HG02642 (cell line): ENCODE results near the gene ZNF254.
"Not testable (repeated sequence)": the region's sequence is repeated elsewhere in the genome, so short reads cannot be mapped to it uniquely, and the experiment has no call there.

Experiments used
- ATAC-seq: cut with Tn5 transposase; IDR thresholded peaks from one replicate; pipeline ENCODE4 v1.9.1; 2021; ENCODE audit warnings: mild to moderate bottlenecking; ENCODE audit not compliant: unreplicated experiment, poor library complexity

Gene ZNF254

GRCh38 chr19:24069905-24070657 is 16.9 kb upstream of the ZNF254 start:
- peak; percentile 50 for ATAC-seq

- no peak for ATAC-seq
Measured at GRCh38 chr19:24071078-24071477, 15.9 kb upstream of the ZNF254 start.

- ATAC-seq: no peak
Measured at GRCh38 chr19:24072720-24073119, 14.3 kb upstream of the ZNF254 start.

- ATAC-seq: no peak
Measured at GRCh38 chr19:24073807-24074206, 13.2 kb upstream of the ZNF254 start.

GRCh38 chr19:24074720-24075454 is 12.1 kb upstream of the ZNF254 start:
- ATAC-seq: no peak

- ATAC-seq: not testable (repeated sequence)
Measured at GRCh38 chr19:24075530-24075929, 11.5 kb upstream of the ZNF254 start.

GRCh38 chr19:24078680-24079079 is 8.3 kb upstream of the ZNF254 start:
- ATAC-seq: no peak

- no peak for ATAC-seq
Measured at GRCh38 chr19:24081056-24081455, 5.9 kb upstream of the ZNF254 start.

GRCh38 chr19:24098359-24098758 is 11.4 kb downstream of the ZNF254 start:
- ATAC-seq: no peak

- ATAC-seq: no peak
Measured at GRCh38 chr19:24099829-24100228, 12.8 kb downstream of the ZNF254 start.

- not testable (repeated sequence) for ATAC-seq
Measured at GRCh38 chr19:24100597-24100996, 13.6 kb downstream of the ZNF254 start.

GRCh38 chr19:24101459-24102115 is 14.6 kb downstream of the ZNF254 start:
- no peak for ATAC-seq

GRCh38 chr19:24127601-24128000 is 40.6 kb downstream of the ZNF254 start:
- no peak for ATAC-seq

- ATAC-seq: no peak
Measured at GRCh38 chr19:24140099-24140498, 53.1 kb downstream of the ZNF254 start.

GRCh38 chr19:24140591-24140990 is 53.6 kb downstream of the ZNF254 start:
- ATAC-seq: no peak

- ATAC-seq: no peak
Measured at GRCh38 chr19:24141612-24142011, 54.6 kb downstream of the ZNF254 start.

GRCh38 chr19:24142771-24143170 is 55.8 kb downstream of the ZNF254 start:
- no peak for ATAC-seq

- no peak for ATAC-seq
Measured at GRCh38 chr19:24159707-24160106, 72.7 kb downstream of the ZNF254 start.

- no peak for ATAC-seq
Measured at GRCh38 chr19:24166055-24166454, 79.1 kb downstream of the ZNF254 start.

- ATAC-seq: no peak
Measured at GRCh38 chr19:24173882-24174281, 86.9 kb downstream of the ZNF254 start.

GRCh38 chr19:24177686-24178085 is 90.7 kb downstream of the ZNF254 start:
- ATAC-seq: no peak
